Measurements from ENCODE around the gene TCF15. TPM values are rescaled to one million over a fixed set of nuclear protein-coding genes. Genes with fewer than 3 reads are reported as not detected.
A peak's percentile ranks its signal among the peaks of the same experiment; 100 is the strongest.

Gene TCF15
- total and polyA plus RNA-seq, 11 donors = 5.8 to 18.0 (median 10.0) TPM

GRCh38 chr20:562232-562897, 47.7 kb downstream of the TCF15 start:
- intact Hi-C loops (cut with DNase I) = loop anchor here in 8 of 10 donors (2.0 to 10.0 kb wide), 7 partner anchors 45 to 208 kb away; no protein-coding TSS in a partner anchor
- Histone ChIP-seq H3K4me3 (no peak overlapping the region), H3K9me3 (no peaks in the 10 kb centered on the region), H3K27ac (no peak overlapping the region), H3K27me3 (no peaks in the 10 kb centered on the region), H3K4me1 (peaks cover 0 to 25% (median 3%) of the 10 kb centered on the region in 12 donors), H3K36me3 (no peaks in the 10 kb centered on the region)
- ATAC-seq (no peak), DNase-seq (no peak)
- TF ChIP-seq POLR2A (IDR thresholded peaks at IDR 0.05) = no peak
- TF ChIP-seq, protein P1, sequence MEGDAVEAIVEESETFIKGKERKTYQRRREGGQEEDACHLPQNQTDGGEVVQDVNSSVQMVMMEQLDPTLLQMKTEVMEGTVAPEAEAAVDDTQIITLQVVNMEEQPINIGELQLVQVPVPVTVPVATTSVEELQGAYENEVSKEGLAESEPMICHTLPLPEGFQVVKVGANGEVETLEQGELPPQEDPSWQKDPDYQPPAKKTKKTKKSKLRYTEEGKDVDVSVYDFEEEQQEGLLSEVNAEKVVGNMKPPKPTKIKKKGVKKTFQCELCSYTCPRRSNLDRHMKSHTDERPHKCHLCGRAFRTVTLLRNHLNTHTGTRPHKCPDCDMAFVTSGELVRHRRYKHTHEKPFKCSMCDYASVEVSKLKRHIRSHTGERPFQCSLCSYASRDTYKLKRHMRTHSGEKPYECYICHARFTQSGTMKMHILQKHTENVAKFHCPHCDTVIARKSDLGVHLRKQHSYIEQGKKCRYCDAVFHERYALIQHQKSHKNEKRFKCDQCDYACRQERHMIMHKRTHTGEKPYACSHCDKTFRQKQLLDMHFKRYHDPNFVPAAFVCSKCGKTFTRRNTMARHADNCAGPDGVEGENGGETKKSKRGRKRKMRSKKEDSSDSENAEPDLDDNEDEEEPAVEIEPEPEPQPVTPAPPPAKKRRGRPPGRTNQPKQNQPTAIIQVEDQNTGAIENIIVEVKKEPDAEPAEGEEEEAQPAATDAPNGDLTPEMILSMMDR (IDR thresholded peaks at IDR 0.05) = no peak
- 76 to 84% (median 80%) methylated on average over 5 of the region's 5 CpGs for WGBS, 4 donors

DNA sequence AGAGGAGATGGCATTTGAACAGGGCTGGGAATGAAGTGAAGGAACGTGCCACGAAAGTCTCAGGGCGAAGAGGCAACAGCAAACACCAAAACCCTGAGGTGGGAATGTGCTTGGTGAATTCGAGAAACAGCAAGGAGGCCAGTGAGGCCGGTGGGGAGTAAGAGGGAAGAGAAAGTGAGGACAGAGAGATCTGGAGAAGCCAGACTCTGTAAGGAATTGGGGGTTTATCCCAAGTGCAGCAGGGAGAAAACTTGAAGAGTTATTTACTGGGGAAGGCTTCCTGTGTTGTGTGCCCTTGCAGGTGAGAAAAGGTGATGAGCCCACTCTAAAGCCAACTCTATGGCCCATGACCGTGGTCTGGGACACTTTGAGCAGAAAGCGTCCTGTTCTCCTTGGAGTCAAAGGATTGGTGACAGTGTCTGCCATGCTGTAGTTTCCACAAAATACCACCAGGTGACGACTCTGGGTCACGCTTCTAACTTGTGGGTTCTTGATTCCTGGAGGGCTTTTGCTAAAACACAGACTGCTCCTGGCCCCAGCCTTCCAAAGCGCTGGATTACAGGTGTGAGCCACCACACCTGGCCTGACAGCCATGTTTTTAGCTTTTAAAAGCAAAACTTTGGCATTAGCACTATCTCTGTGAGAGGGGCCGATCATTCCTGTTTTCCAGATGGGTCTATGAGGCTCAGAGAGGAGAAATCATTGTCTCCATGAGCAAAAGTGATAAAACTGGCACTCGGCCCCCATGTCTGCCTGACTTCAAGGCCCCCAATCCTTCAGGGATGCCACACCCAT, 48.5 kb downstream of the TCF15 start:
- Histone ChIP-seq H3K36me3 (no peaks in the 10 kb centered on the region), H3K27ac (no peak overlapping the region), H3K27me3 (no peaks in the 10 kb centered on the region), H3K9me3 (no peaks in the 10 kb centered on the region), H3K4me3 (no peak overlapping the region), H3K4me1 (peaks cover 0 to 20% (median 1%) of the 10 kb centered on the region in 12 donors)
- intact Hi-C loops (cut with DNase I) = loop anchor here (1.0 to 10.0 kb wide), 14 partner anchors 46 to 207 kb away; no protein-coding TSS in a partner anchor
- WGBS, 4 donors = 27 to 42% (median 32%) methylated on average over 11 to 12 of the region's 12 CpGs
- ATAC-seq (peak; percentile 70 to 90 (median 80)), DNase-seq (peak in 4 of 5 donors; percentile 66 to 76 (median 71))
- TF ChIP-seq, protein P1 (IDR thresholded peaks at IDR 0.05) = peak; percentile 91 to 100 (median 99)
- no peak for TF ChIP-seq POLR2A (IDR thresholded peaks at IDR 0.05)

GRCh38 chr20:560680-561079, 49.4 kb downstream of the TCF15 start:
- intact Hi-C loops (cut with DNase I) = loop anchor here (1.0 to 10.0 kb wide), 13 partner anchors 47 to 206 kb away; no protein-coding TSS in a partner anchor
- Histone ChIP-seq H3K9me3 (no peaks in the 10 kb centered on the region), H3K4me1 (peaks cover 0 to 23% (median 2%) of the 10 kb centered on the region in 12 donors), H3K27me3 (no peaks in the 10 kb centered on the region), H3K36me3 (no peaks in the 10 kb centered on the region), H3K4me3 (no peak overlapping the region), H3K27ac (no peak overlapping the region)
- WGBS, 4 donors = 46 to 59% (median 55%) methylated on average over 2 of the region's 2 CpGs
- ATAC-seq = no peak
- no peak for TF ChIP-seq POLR2A (IDR thresholded peaks at IDR 0.05)
- TF ChIP-seq, protein P1 (IDR thresholded peaks at IDR 0.05) = peak in 1 of 12 donors; percentile 12
- DNase-seq = no peak

GRCh38 chr20:558117-558516, 52.0 kb downstream of the TCF15 start:
- ATAC-seq = no peak
- DNase-seq = no peak
- H3K36me3 ChIP-seq = no peaks in the 10 kb centered on the region
- intact Hi-C loops (cut with DNase I) = no loop called here
- H3K4me3 ChIP-seq = no peak overlapping the region
- no peak overlapping the region for H3K27ac ChIP-seq
- TF ChIP-seq POLR2A (IDR thresholded peaks at IDR 0.05) = no peak
- TF ChIP-seq, protein P1 (IDR thresholded peaks at IDR 0.05) = no peak
- no peaks in the 10 kb centered on the region for H3K9me3 ChIP-seq
- WGBS, 4 donors = 78 to 96% (median 93%) methylated on average over 3 of the region's 3 CpGs
- no peaks in the 10 kb centered on the region for H3K27me3 ChIP-seq
- peaks cover 0 to 27% (median 4%) of the 10 kb centered on the region in 12 donors for H3K4me1 ChIP-seq

Measured in heart left ventricle (tissue), 16 donors.